Activated B cell treated with CpG ODN at 0.5 μM for 24 hours (primary cell): Measurements from ENCODE around the gene RAB40A. TPM values are rescaled to one million over a fixed set of nuclear protein-coding genes. Genes with fewer than 3 reads are reported as not detected.

Experiments used
- ATAC-seq: fragments of 200-7000 bp; cut with Tn5 transposase; one replicate; pipeline ENCODE4 v1.10.0; 2021; ENCODE audit warnings: low read depth, mild to moderate bottlenecking, moderate library complexity
- CTCF ChIA-PET: fragments of 350-600 bp; sonication (Branson Sonifier 250); formaldehyde crosslinking; loops from one replicate; lab custom pipeline; 2021; ENCODE audit warnings: antibody characterized with exemption; lab: Charles Lee
- POLR2A ChIA-PET: fragments of 350-600 bp; sonication (Branson Sonifier 250); formaldehyde crosslinking; loops from one replicate; lab custom pipeline; 2021; ENCODE audit warnings: antibody characterized with exemption; lab: Charles Lee
- DNase-seq: peaks from one replicate; pipeline ENCODE4 v3.0.0; 2022
- H3K27ac Mint-ChIP-seq: one replicate; pipeline ENCODE4 v1.8.0; 2020; ENCODE audit warnings: mixed read lengths
- H3K27me3 Mint-ChIP-seq: one replicate; pipeline ENCODE4 v1.8.0; 2021; ENCODE audit warnings: mixed read lengths
- H3K36me3 Mint-ChIP-seq: one replicate; pipeline ENCODE4 v1.8.0; 2021; ENCODE audit warnings: low read depth, mixed read lengths
- H3K4me1 Mint-ChIP-seq: one replicate; pipeline ENCODE4 v1.8.0; 2021; ENCODE audit warnings: mixed read lengths
- H3K4me3 Mint-ChIP-seq: one replicate; pipeline ENCODE4 v1.8.0; 2020; ENCODE audit warnings: mild to moderate bottlenecking, mixed read lengths
- H3K9me3 Mint-ChIP-seq: one replicate; pipeline ENCODE4 v1.8.0; 2020; ENCODE audit warnings: mixed read lengths
- CTCF ChIP-seq: fragments of 200-600 bp; IDR thresholded peaks from one replicate; pipeline ENCODE4 v1.8.0; 2022; ENCODE audit warnings: antibody characterized with exemption, mild to moderate bottlenecking
- intact Hi-C: fragments of 100-400 bp; cut with micrococcal nuclease; formaldehyde crosslinking; loops from one replicate; pipeline ENCODE4 v1.15.1; 2024
- total RNA-seq: library from RNA; stranded (reverse); gene quantifications from 2 replicates; pipeline ENCODE4 v1.2.3, GENCODE V29; 2022

RAB40A gene
- total RNA-seq: 0.11 and 0.12 TPM in 2 replicates

- ATAC-seq: no peak
These were observed at the start of gene RAB40A for GRCh38 chrX:103519389-103519788. TSS of gene RAB40A (minus strand) at chrX:103519489. CDS start at chrX:103500756, 18,733 bp downstream.

GRCh38 chrX:103565752-103566151 is 46.5 kb upstream of the RAB40A start:
- H3K4me1 Mint-ChIP-seq: no peaks in the 10 kb centered on the region
- H3K27ac Mint-ChIP-seq: no peak overlapping the region
- TF ChIP-seq CTCF: no peak
- H3K27me3 Mint-ChIP-seq: no peaks in the 10 kb centered on the region
- ATAC-seq (no peak), DNase-seq (no peak)
- CTCF ChIA-PET: interaction anchor here (0.7 kb wide), 1 partner anchor 266 kb away, joined by 3 read pairs; the partner anchor contains the start of gene RAB9B
- no peaks in the 10 kb centered on the region for H3K36me3 Mint-ChIP-seq
- H3K9me3 Mint-ChIP-seq: no peaks in the 10 kb centered on the region
- intact Hi-C loops: no loop called here
- no peak overlapping the region for H3K4me3 Mint-ChIP-seq
- POLR2A ChIA-PET: no interaction called here

More at GRCh38 chrX:103519389-103519788, at the start of gene RAB40A:
- intact Hi-C loops: no loop called here
- no peaks in the 10 kb centered on the region for H3K4me1 Mint-ChIP-seq
- DNase-seq: no peak
- H3K27me3 Mint-ChIP-seq: no peaks in the 10 kb centered on the region
- TF ChIP-seq CTCF: no peak
- H3K9me3 Mint-ChIP-seq: no peaks in the 10 kb centered on the region
- POLR2A ChIA-PET: no interaction called here
- no peaks in the 10 kb centered on the region for H3K36me3 Mint-ChIP-seq
- H3K4me3 Mint-ChIP-seq: no peak within 1 kb of the TSS
- CTCF ChIA-PET: no interaction called here
- no peak within 1 kb of the TSS for H3K27ac Mint-ChIP-seq

- Mint-ChIP-seq H3K4me3 (no peak overlapping the region), H3K27me3 (no peaks in the 10 kb centered on the region), H3K4me1 (no peaks in the 10 kb centered on the region), H3K9me3 (no peaks in the 10 kb centered on the region), H3K36me3 (no peaks in the 10 kb centered on the region), H3K27ac (no peak overlapping the region)
- intact Hi-C loops: no loop called here
- TF ChIP-seq CTCF: no peak
- ATAC-seq (no peak), DNase-seq (no peak)
- POLR2A ChIA-PET: no interaction called here
- CTCF ChIA-PET: no interaction called here
These were observed 45.9 kb upstream of the RAB40A start for GRCh38 chrX:103565197-103565596.

GRCh38 chrX:103562801-103563200 is 43.5 kb upstream of the RAB40A start:
- ChIA-PET CTCF (no interaction called here), POLR2A (no interaction called here)
- Mint-ChIP-seq H3K27ac (no peak overlapping the region), H3K9me3 (no peaks in the 10 kb centered on the region), H3K4me3 (no peak overlapping the region), H3K4me1 (no peaks in the 10 kb centered on the region), H3K27me3 (no peaks in the 10 kb centered on the region), H3K36me3 (no peaks in the 10 kb centered on the region)
- intact Hi-C loops: no loop called here
- TF ChIP-seq CTCF: no peak
- ATAC-seq: no peak
- no peak for DNase-seq

GRCh38 chrX:103560256-103560655 is 41.0 kb upstream of the RAB40A start:
- no peak for TF ChIP-seq CTCF
- intact Hi-C loops: no loop called here
- ChIA-PET POLR2A (no interaction called here), CTCF (no interaction called here)
- no peaks in the 10 kb centered on the region for H3K4me1 Mint-ChIP-seq
- no peaks in the 10 kb centered on the region for H3K36me3 Mint-ChIP-seq
- H3K27me3 Mint-ChIP-seq: no peaks in the 10 kb centered on the region
- no peak overlapping the region for H3K4me3 Mint-ChIP-seq
- ATAC-seq: no peak
- H3K9me3 Mint-ChIP-seq: no peaks in the 10 kb centered on the region
- DNase-seq: no peak
- no peak overlapping the region for H3K27ac Mint-ChIP-seq
